Right lobe of liver (tissue), 6 donors: ENCODE measurements around the gene INSRR. TPM values are rescaled to one million over a fixed set of nuclear protein-coding genes. Genes with fewer than 3 reads are reported as not detected.

Experiments used
- ATAC-seq, 4 donors: fragments of 200-7000 bp; cut with Tn5 transposase; one replicate each; pipeline ENCODE4 v1.9.1; 2020; ENCODE audit warnings: mild to moderate bottlenecking in 4 of 4, moderate library complexity in 4 of 4
- DNase-seq, 3 donors: peaks; one replicate each; pipeline ENCODE4 v3.0.0-alpha.2; 2020
- H3K27ac ChIP-seq, 3 donors: fragments of 200-600 bp; one replicate each; pipeline ENCODE4 v1.8.0; 2022
- H3K27me3 ChIP-seq, 2 donors: fragments of 200-600 bp; one replicate each; pipeline ENCODE4 v1.8.0; 2022
- H3K36me3 ChIP-seq, 4 donors: fragments of 200-600 bp; sonication (generic) in 1 of 4; one replicate each; pipeline versions ENCODE4 v1.5.1 to v1.8.0; 2017 to 2022; ENCODE audit warnings: control low read depth in 1 of 4
- H3K4me1 ChIP-seq, 4 donors: fragments of 200-600 bp; sonication (generic) in 1 of 4; one replicate each; pipeline versions ENCODE4 v1.5.1 to v1.8.0; 2017 to 2022; ENCODE audit warnings: control low read depth in 1 of 4
- H3K4me3 ChIP-seq, 3 donors: fragments of 200-600 bp; one replicate each; pipeline ENCODE4 v1.8.0; 2022
- H3K9me3 ChIP-seq, 4 donors: fragments of 200-600 bp; sonication (generic) in 1 of 4; one replicate each; pipeline versions ENCODE4 v1.5.1 to v1.8.0; 2017 to 2022; ENCODE audit warnings: control low read depth in 1 of 4
- POLR2A ChIP-seq: fragments of 450-650 bp; IDR thresholded peaks from one replicate; pipeline ENCODE4 v1.6.1; 2017; ENCODE audit warnings: antibody characterized with exemption, mild to moderate bottlenecking
- WGBS: methylation state at CpG from one replicate; pipeline ENCODE4 v1.1.6; 2018; ENCODE audit warnings: low coverage, low lambda C conversion rate; ENCODE audit not compliant: insufficient coverage; ENCODE audit errors: missing lambda C conversion rate; 5-methylcytosine and 5-hydroxymethylcytosine counted together
- intact Hi-C, 2 donors: fragments of 100-400 bp; cut with DNase I; formaldehyde crosslinking; loops; one replicate each; pipeline versions ENCODE4 v1.11.2 to v1.14.1; 2022
- total RNA-seq, 6 experiments: library from RNA; depleted of rRNA in 2 of 6; stranded (reverse); fragments of >200 nt in 2 of 6; fragmentation: NEBNext Ultra II Directional in 3 of 6; extraction: Animal tissue kit (Norgen Biotek cat#: 25700) in 3 of 6; gene quantifications; one replicate each; pipeline versions ENCODE4 v1.1.0 to v1.2.4, GENCODE V29; 2016 to 2023
- TF ChIP-seq, protein P1 (sequence below), 4 donors: fragments of 200-600 bp in 3 of 4; fragments of 450-650 bp in 1 of 4; IDR thresholded peaks; one replicate each; pipeline versions ENCODE4 v1.5.1 to v1.8.0; 2016 to 2022; ENCODE audit warnings: antibody characterized with exemption in 4 of 4, mild to moderate bottlenecking in 2 of 4
- donor health status: DM: no; HTN: yes; CAD: no.
- donor health status: DM: no; HTN: no; CAD: no.
- donor health status: DM: no; HTN: no; CAD: no.
- donor health status: DM: no; HTN: yes; CAD: no.
- donor health status: DM: no; HTN: yes; CAD: no.

INSRR gene
- total RNA-seq, 6 experiments from 2014 or later: not detected

- H3K4me3 ChIP-seq: no peak overlapping the region
- 71% methylated on average over 1 of the region's 4 CpGs for WGBS
Measured at GRCh38 chr1:156836892-156837291, 22.0 kb downstream of the INSRR start.

GRCh38 chr1:156836041-156836654 lies 22.8 kb downstream of the INSRR start:
- ATAC-seq: no peak
- Histone ChIP-seq H3K9me3 (no peaks in the 10 kb centered on the region), H3K36me3 (no peaks in the 10 kb centered on the region), H3K27me3 (no peaks in the 10 kb centered on the region), H3K4me3 (no peak overlapping the region), H3K4me1 (no peaks in the 10 kb centered on the region), H3K27ac (no peak overlapping the region)
- intact Hi-C loops: no loop called here
- DNase-seq: no peak
- 42% methylated on average over 5 of the region's 5 CpGs for WGBS
- TF ChIP-seq POLR2A: no peak
- TF ChIP-seq, protein P1, sequence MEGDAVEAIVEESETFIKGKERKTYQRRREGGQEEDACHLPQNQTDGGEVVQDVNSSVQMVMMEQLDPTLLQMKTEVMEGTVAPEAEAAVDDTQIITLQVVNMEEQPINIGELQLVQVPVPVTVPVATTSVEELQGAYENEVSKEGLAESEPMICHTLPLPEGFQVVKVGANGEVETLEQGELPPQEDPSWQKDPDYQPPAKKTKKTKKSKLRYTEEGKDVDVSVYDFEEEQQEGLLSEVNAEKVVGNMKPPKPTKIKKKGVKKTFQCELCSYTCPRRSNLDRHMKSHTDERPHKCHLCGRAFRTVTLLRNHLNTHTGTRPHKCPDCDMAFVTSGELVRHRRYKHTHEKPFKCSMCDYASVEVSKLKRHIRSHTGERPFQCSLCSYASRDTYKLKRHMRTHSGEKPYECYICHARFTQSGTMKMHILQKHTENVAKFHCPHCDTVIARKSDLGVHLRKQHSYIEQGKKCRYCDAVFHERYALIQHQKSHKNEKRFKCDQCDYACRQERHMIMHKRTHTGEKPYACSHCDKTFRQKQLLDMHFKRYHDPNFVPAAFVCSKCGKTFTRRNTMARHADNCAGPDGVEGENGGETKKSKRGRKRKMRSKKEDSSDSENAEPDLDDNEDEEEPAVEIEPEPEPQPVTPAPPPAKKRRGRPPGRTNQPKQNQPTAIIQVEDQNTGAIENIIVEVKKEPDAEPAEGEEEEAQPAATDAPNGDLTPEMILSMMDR (IDR thresholded peaks at IDR 0.05): no peak

More at GRCh38 chr1:156836892-156837291, 22.0 kb downstream of the INSRR start:
- no peak for TF ChIP-seq POLR2A
- TF ChIP-seq, protein P1 (IDR thresholded peaks at IDR 0.05): no peak
- intact Hi-C loops: no loop called here
- Histone ChIP-seq H3K27me3 (no peaks in the 10 kb centered on the region), H3K36me3 (no peaks in the 10 kb centered on the region), H3K9me3 (no peaks in the 10 kb centered on the region), H3K4me1 (no peaks in the 10 kb centered on the region), H3K27ac (no peak overlapping the region)
- DNase-seq: no peak
- no peak for ATAC-seq

- ATAC-seq (no peak), DNase-seq (no peak)
- Histone ChIP-seq H3K9me3 (no peaks in the 10 kb centered on the region), H3K36me3 (no peaks in the 10 kb centered on the region), H3K4me3 (no peak overlapping the region), H3K27me3 (no peaks in the 10 kb centered on the region), H3K4me1 (no peaks in the 10 kb centered on the region), H3K27ac (no peak overlapping the region)
- TF ChIP-seq, protein P1 (IDR thresholded peaks at IDR 0.05): no peak
- no peak for TF ChIP-seq POLR2A
- intact Hi-C loops: no loop called here
- 48% methylated on average over 3 of the region's 3 CpGs for WGBS
Measured at GRCh38 chr1:156834322-156834721, 24.6 kb downstream of the INSRR start.

GRCh38 chr1:156833603-156834002 lies 25.3 kb downstream of the INSRR start:
- Histone ChIP-seq H3K9me3 (no peaks in the 10 kb centered on the region), H3K27me3 (no peaks in the 10 kb centered on the region), H3K4me3 (no peak overlapping the region), H3K27ac (no peak overlapping the region), H3K36me3 (no peaks in the 10 kb centered on the region), H3K4me1 (no peaks in the 10 kb centered on the region)
- intact Hi-C loops: no loop called here
- ATAC-seq: no peak
- DNase-seq: no peak
- 31% methylated on average over 2 of the region's 2 CpGs for WGBS
- TF ChIP-seq, protein P1 (IDR thresholded peaks at IDR 0.05): no peak
- no peak for TF ChIP-seq POLR2A
